ENCODE data around the gene COQ2. TPM values are rescaled to one million over a fixed set of nuclear protein-coding genes. Genes with fewer than 3 reads are reported as not detected.

COQ2 gene
- total RNA-seq, 1 experiment from 2014 or later = 19.5 TPM

GRCh38 chr4:83229791-83230190 lies 54.8 kb downstream of the COQ2 start:
- H3K9me3 ChIP-seq (ENCODE audit: insufficient read depth, low read depth) = no peaks in the 10 kb centered on the region
- H3K4me3 ChIP-seq = no peak overlapping the region
- ChIA-PET CTCF (no interaction called here), POLR2A (ENCODE audit: unreplicated experiment) (no interaction called here)
- H2AFZ ChIP-seq = no peak overlapping the region
- intact Hi-C loops (cut with micrococcal nuclease; ENCODE audit: unreplicated experiment) = no loop called here
- H4K20me1 ChIP-seq (ENCODE audit: insufficient read depth) = no peaks in the 10 kb centered on the region
- no peak overlapping the region for H3K4me2 ChIP-seq
- H3K36me3 ChIP-seq (ENCODE audit: low read depth) = no peaks in the 10 kb centered on the region; the same call in 1 of the 2 replicates
- TF ChIP-seq CTCF (conservative IDR thresholded peaks at IDR 0.05) = no peak
- no peak for TF ChIP-seq EZH2 (IDR thresholded peaks at IDR 0.05; ENCODE audit: low read depth)
- peaks cover 20% of the 10 kb centered on the region; the same call in 1 of the 2 replicates for H3F3A ChIP-seq (ENCODE audit: insufficient read depth, low read depth)
- no peak overlapping the region for H3K27ac ChIP-seq
- DNase-seq = no peak
- H3K79me2 ChIP-seq (ENCODE audit: low read depth) = no peaks in the 10 kb centered on the region
- H3K9me2 ChIP-seq (ENCODE audit: insufficient read depth) = no peaks in the 10 kb centered on the region
- no TSS peak for BruUV-seq (replicated peaks)
- peaks cover 43% of the 10 kb centered on the region for H3K4me1 ChIP-seq (replicated peaks; ENCODE audit: insufficient read depth)
- no peaks in the 10 kb centered on the region for H3K27me3 ChIP-seq (ENCODE audit: insufficient read depth, low read depth)

- intact Hi-C loops (cut with micrococcal nuclease; ENCODE audit: unreplicated experiment) = no loop called here
- Histone ChIP-seq H3K79me2 (ENCODE audit: low read depth) (no peaks in the 10 kb centered on the region), H3K9me3 (ENCODE audit: insufficient read depth, low read depth) (no peaks in the 10 kb centered on the region), H3K27ac (no peak overlapping the region), H3K4me1 (replicated peaks; ENCODE audit: insufficient read depth) (peaks cover 29% of the 10 kb centered on the region), H3K4me2 (no peak overlapping the region), H2AFZ (no peak overlapping the region), H3K9me2 (ENCODE audit: insufficient read depth) (no peaks in the 10 kb centered on the region), H3K27me3 (ENCODE audit: insufficient read depth, low read depth) (no peaks in the 10 kb centered on the region), H3F3A (ENCODE audit: insufficient read depth, low read depth) (peaks cover 18% of the 10 kb centered on the region; the same call in 1 of the 2 replicates), H4K20me1 (ENCODE audit: insufficient read depth) (no peaks in the 10 kb centered on the region), H3K4me3 (no peak overlapping the region), H3K36me3 (ENCODE audit: low read depth) (no peaks in the 10 kb centered on the region; the same call in 1 of the 2 replicates)
- ChIA-PET CTCF (no interaction called here), POLR2A (ENCODE audit: unreplicated experiment) (no interaction called here)
- DNase-seq = no peak
- TF ChIP-seq EZH2 (IDR thresholded peaks at IDR 0.05; ENCODE audit: low read depth) (no peak), CTCF (conservative IDR thresholded peaks at IDR 0.05) (no peak)
- BruUV-seq (replicated peaks) = no TSS peak
These were observed 56.4 kb downstream of the COQ2 start for GRCh38 chr4:83228231-83228630.

GRCh38 chr4:83224502-83225197 lies 59.9 kb downstream of the COQ2 start:
- H2AFZ ChIP-seq = no peak overlapping the region
- no peaks in the 10 kb centered on the region for H3K4me1 ChIP-seq (replicated peaks; ENCODE audit: insufficient read depth)
- ChIA-PET CTCF (no interaction called here), POLR2A (ENCODE audit: unreplicated experiment) (no interaction called here)
- no peak for TF ChIP-seq EZH2 (IDR thresholded peaks at IDR 0.05; ENCODE audit: low read depth)
- no peak for TF ChIP-seq CTCF (conservative IDR thresholded peaks at IDR 0.05)
- H3K79me2 ChIP-seq (ENCODE audit: low read depth) = no peaks in the 10 kb centered on the region
- H3F3A ChIP-seq (ENCODE audit: insufficient read depth, low read depth) = no peaks in the 10 kb centered on the region
- H3K9me2 ChIP-seq (ENCODE audit: insufficient read depth) = no peaks in the 10 kb centered on the region
- intact Hi-C loops (cut with micrococcal nuclease; ENCODE audit: unreplicated experiment) = no loop called here
- no peaks in the 10 kb centered on the region for H3K9me3 ChIP-seq (ENCODE audit: insufficient read depth, low read depth)
- H4K20me1 ChIP-seq (ENCODE audit: insufficient read depth) = no peaks in the 10 kb centered on the region
- H3K4me2 ChIP-seq = no peak overlapping the region
- no peaks in the 10 kb centered on the region for H3K27me3 ChIP-seq (ENCODE audit: insufficient read depth, low read depth)
- H3K4me3 ChIP-seq = no peak overlapping the region
- no peak overlapping the region for H3K27ac ChIP-seq
- BruUV-seq (replicated peaks) = no TSS peak
- H3K36me3 ChIP-seq (ENCODE audit: low read depth) = no peaks in the 10 kb centered on the region; the same call in 1 of the 2 replicates
- no peak for DNase-seq
